ENCODE measurements around the gene DVL1. TPM values are rescaled to one million over a fixed set of nuclear protein-coding genes. Genes with fewer than 3 reads are reported as not detected.

DVL1 gene
- total and polyA plus RNA-seq, 10 of the 15 experiments (the other 5 are each of a cell fraction or from before 2014, with no cell fraction given) = 0.10 to 31.1 (median 4.6) TPM

DNA sequence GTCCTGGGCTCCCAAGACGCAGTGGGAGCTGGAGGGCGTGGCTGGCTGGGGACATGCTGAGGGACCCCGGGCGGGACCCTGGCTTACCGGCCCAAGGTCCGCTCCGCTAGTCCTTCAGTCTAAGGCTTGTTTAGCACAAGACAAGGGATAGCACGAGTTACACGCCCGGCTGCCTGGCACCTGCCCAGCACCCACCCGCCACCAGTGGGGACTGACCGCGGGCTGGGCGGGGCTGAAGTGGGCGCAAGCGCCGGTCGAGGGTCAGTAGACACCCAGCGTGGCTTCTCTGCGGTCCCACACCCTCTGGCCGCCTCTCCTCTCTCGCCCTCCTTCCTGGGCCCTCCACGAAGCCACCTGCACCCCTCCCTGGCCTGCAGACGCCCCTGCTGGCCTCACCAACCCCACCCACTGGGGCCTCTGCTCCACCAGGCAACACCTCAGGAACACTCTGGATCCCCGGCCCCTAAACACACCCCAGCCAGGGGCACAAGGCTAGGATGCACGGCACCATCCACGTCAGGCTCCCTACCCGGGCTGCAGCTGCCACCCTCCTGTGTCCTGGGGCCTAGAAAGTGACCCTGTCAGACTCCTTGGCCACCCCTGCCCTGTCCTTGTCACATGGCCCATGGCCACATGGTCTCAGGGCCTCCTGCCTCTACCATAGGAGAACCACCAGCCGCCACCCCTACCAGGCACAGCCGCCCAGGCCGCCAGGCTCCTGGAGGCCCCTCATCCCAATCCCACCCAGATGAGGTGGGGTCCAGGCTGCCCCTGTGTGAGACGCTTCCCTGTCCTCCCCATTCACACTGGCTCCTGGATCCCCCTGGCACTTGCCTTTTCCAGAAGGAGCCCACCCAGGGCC, 12.1 kb downstream of the DVL1 start:
- Histone ChIP-seq H3K4me1 (ENCODE audit: control insufficient read depth, insufficient read depth, low read length) (no peaks in the 10 kb centered on the region), H3K79me2 (ENCODE audit: control insufficient read depth, insufficient read depth, low read length) (no peaks in the 10 kb centered on the region), H4K20me1 (ENCODE audit: control insufficient read depth, insufficient read depth) (no peaks in the 10 kb centered on the region), H3K4me3 (no peak overlapping the region), H3K27me3 (replicated peaks in 1 of 2; ENCODE audit: control insufficient read depth in 2 of 2, insufficient read depth in 2 of 2, low read length in 1 of 2) (no peaks in the 10 kb centered on the region), H3K9ac (ENCODE audit: control insufficient read depth, insufficient read depth, low read length) (no peak overlapping the region), H3K27ac (ENCODE audit: control insufficient read depth, insufficient read depth) (no peak overlapping the region), H2AFZ (ENCODE audit: control insufficient read depth, low read depth, low read length) (no peak overlapping the region), H3K36me3 (ENCODE audit: control insufficient read depth in 2 of 2, insufficient read depth in 2 of 2, low read length in 1 of 2) (peaks cover 0 to 5% of the 10 kb centered on the region in 2 experiments), H3K4me2 (ENCODE audit: control insufficient read depth, insufficient read depth) (no peak overlapping the region), H3K9me3 (replicated peaks; ENCODE audit: control insufficient read depth, insufficient read depth, low read length) (no peaks in the 10 kb centered on the region)
- ChIA-PET CTCF (no interaction called here), SMC1A (ENCODE audit: uncharacterized antibody, unreplicated experiment) (no interaction called here), RAD21 (ENCODE audit: unreplicated experiment) (interaction anchor here (0.6 kb wide), 1 partner anchor 9 kb away, joined by 3 read pairs; no protein-coding TSS in a partner anchor), POLR2A (no interaction called here)
- FAIRE-seq (no peak), DNase-seq (ENCODE audit: low read depth, low spot score) (no peak), ATAC-seq (no peak)
- intact Hi-C loops (cut with micrococcal nuclease; ENCODE audit: unreplicated experiment) = no loop called here
- no TSS peak for BruUV-seq (replicated peaks)
- 92% methylated on average over 31 of the region's 32 CpGs for WGBS (ENCODE audit: insufficient coverage, insufficient replicate concordance, low lambda C conversion rate, missing lambda C conversion rate)
- in situ Hi-C loops (cut with MboI) = no loop called here
- no peak for TF ChIP-seq ETV6 (conservative IDR thresholded peaks at IDR 0.05 in 1 of 2, IDR thresholded peaks at IDR 0.05 in 1 of 2; ENCODE audit: borderline replicate concordance in 1 of 2, low read depth in 1 of 2)
- TF ChIP-seq EGR1 (IDR thresholded peaks at IDR 0.05; ENCODE audit: borderline replicate concordance in 1 of 2, low read depth in 2 of 2, low read length in 2 of 2) = no peak
- TF ChIP-seq RAD21 (IDR thresholded peaks at IDR 0.05; ENCODE audit: insufficient read depth, low read depth, low read length) = no peak
- TF ChIP-seq, protein P1, sequence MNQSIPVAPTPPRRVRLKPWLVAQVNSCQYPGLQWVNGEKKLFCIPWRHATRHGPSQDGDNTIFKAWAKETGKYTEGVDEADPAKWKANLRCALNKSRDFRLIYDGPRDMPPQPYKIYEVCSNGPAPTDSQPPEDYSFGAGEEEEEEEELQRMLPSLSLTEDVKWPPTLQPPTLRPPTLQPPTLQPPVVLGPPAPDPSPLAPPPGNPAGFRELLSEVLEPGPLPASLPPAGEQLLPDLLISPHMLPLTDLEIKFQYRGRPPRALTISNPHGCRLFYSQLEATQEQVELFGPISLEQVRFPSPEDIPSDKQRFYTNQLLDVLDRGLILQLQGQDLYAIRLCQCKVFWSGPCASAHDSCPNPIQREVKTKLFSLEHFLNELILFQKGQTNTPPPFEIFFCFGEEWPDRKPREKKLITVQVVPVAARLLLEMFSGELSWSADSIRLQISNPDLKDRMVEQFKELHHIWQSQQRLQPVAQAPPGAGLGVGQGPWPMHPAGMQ (IDR thresholded peaks at IDR 0.05; ENCODE audit: borderline replicate concordance) = no peak
